T-helper 1 cell treated with Interleukin-12 subunit alpha and Interleukin-12 subunit beta and Interleukin-4 antibody, amounts not matched to agents 30 μg/mL and 1 μg/mL, for 36 hours (primary cell): ENCODE results near the gene FGF18.

Source experiments
- H3K27ac Mint-ChIP-seq: one replicate; pipeline ENCODE4 v1.8.0; 2021; ENCODE audit warnings: mild to moderate bottlenecking, mixed read lengths
- H3K27me3 Mint-ChIP-seq: one replicate; pipeline ENCODE4 v1.8.0; 2021; ENCODE audit warnings: low read depth, mixed read lengths
- H3K36me3 Mint-ChIP-seq: one replicate; pipeline ENCODE4 v1.8.0; 2021; ENCODE audit warnings: low read depth, mixed read lengths
- H3K4me1 Mint-ChIP-seq: one replicate; pipeline ENCODE4 v1.8.0; 2021; ENCODE audit warnings: low read depth, mixed read lengths
- H3K4me3 Mint-ChIP-seq: one replicate; pipeline ENCODE4 v1.8.0; 2021; ENCODE audit warnings: mild to moderate bottlenecking, moderate library complexity, mixed read lengths
- H3K9me3 Mint-ChIP-seq: one replicate; pipeline ENCODE4 v1.8.0; 2021; ENCODE audit warnings: mixed read lengths

The FGF18 gene

GRCh38 chr5:171436804-171437285, 17.4 kb downstream of the FGF18 start:
- Mint-ChIP-seq H3K9me3 (no peaks in the 10 kb centered on the region), H3K27me3 (no peaks in the 10 kb centered on the region), H3K4me1 (no peaks in the 10 kb centered on the region), H3K27ac (no peak overlapping the region), H3K4me3 (no peak overlapping the region), H3K36me3 (no peaks in the 10 kb centered on the region)

- H3K27me3 Mint-ChIP-seq: no peaks in the 10 kb centered on the region
- H3K9me3 Mint-ChIP-seq: no peaks in the 10 kb centered on the region
- H3K36me3 Mint-ChIP-seq: no peaks in the 10 kb centered on the region
- H3K4me3 Mint-ChIP-seq: no peak overlapping the region
- no peaks in the 10 kb centered on the region for H3K4me1 Mint-ChIP-seq
- H3K27ac Mint-ChIP-seq: no peak overlapping the region
Measured at GRCh38 chr5:171437286-171437821, 17.9 kb downstream of the FGF18 start.

GRCh38 chr5:171438738-171439137, 19.3 kb downstream of the FGF18 start:
- H3K36me3 Mint-ChIP-seq: no peaks in the 10 kb centered on the region
- H3K4me1 Mint-ChIP-seq: no peaks in the 10 kb centered on the region
- no peak overlapping the region for H3K4me3 Mint-ChIP-seq
- no peak overlapping the region for H3K27ac Mint-ChIP-seq
- H3K9me3 Mint-ChIP-seq: no peaks in the 10 kb centered on the region
- no peaks in the 10 kb centered on the region for H3K27me3 Mint-ChIP-seq

GRCh38 chr5:171441246-171441791, 21.9 kb downstream of the FGF18 start:
- no peaks in the 10 kb centered on the region for H3K36me3 Mint-ChIP-seq
- H3K4me3 Mint-ChIP-seq: no peak overlapping the region
- H3K9me3 Mint-ChIP-seq: no peaks in the 10 kb centered on the region
- H3K27me3 Mint-ChIP-seq: no peaks in the 10 kb centered on the region
- H3K4me1 Mint-ChIP-seq: no peaks in the 10 kb centered on the region
- no peak overlapping the region for H3K27ac Mint-ChIP-seq

- Mint-ChIP-seq H3K4me1 (no peaks in the 10 kb centered on the region), H3K27me3 (peaks cover 2% of the 10 kb centered on the region), H3K27ac (no peak overlapping the region), H3K9me3 (no peaks in the 10 kb centered on the region), H3K4me3 (no peak overlapping the region), H3K36me3 (no peaks in the 10 kb centered on the region)
Measured at GRCh38 chr5:171442287-171443042, 23.0 kb downstream of the FGF18 start.

- Mint-ChIP-seq H3K27me3 (peaks cover 20% of the 10 kb centered on the region), H3K36me3 (no peaks in the 10 kb centered on the region), H3K9me3 (no peaks in the 10 kb centered on the region), H3K27ac (no peak overlapping the region), H3K4me1 (no peaks in the 10 kb centered on the region), H3K4me3 (no peak overlapping the region)
Measured at GRCh38 chr5:171444582-171444981, 25.1 kb downstream of the FGF18 start.

GRCh38 chr5:171445644-171446516, 26.4 kb downstream of the FGF18 start:
- H3K9me3 Mint-ChIP-seq: no peaks in the 10 kb centered on the region
- no peaks in the 10 kb centered on the region for H3K36me3 Mint-ChIP-seq
- H3K27ac Mint-ChIP-seq: no peak overlapping the region
- H3K4me3 Mint-ChIP-seq: no peak overlapping the region
- no peaks in the 10 kb centered on the region for H3K4me1 Mint-ChIP-seq
- peaks cover 28% of the 10 kb centered on the region for H3K27me3 Mint-ChIP-seq

- H3K4me3 Mint-ChIP-seq: no peak overlapping the region
- peaks cover 38% of the 10 kb centered on the region for H3K27me3 Mint-ChIP-seq
- H3K4me1 Mint-ChIP-seq: no peaks in the 10 kb centered on the region
- no peaks in the 10 kb centered on the region for H3K9me3 Mint-ChIP-seq
- no peak overlapping the region for H3K27ac Mint-ChIP-seq
- H3K36me3 Mint-ChIP-seq: no peaks in the 10 kb centered on the region
Measured at GRCh38 chr5:171447226-171447625, 27.8 kb downstream of the FGF18 start.

- Mint-ChIP-seq H3K27ac (no peak overlapping the region), H3K4me1 (no peaks in the 10 kb centered on the region), H3K9me3 (no peaks in the 10 kb centered on the region), H3K4me3 (no peak overlapping the region), H3K36me3 (no peaks in the 10 kb centered on the region), H3K27me3 (peaks cover 54% of the 10 kb centered on the region)
Measured at GRCh38 chr5:171449426-171449825, 30.0 kb downstream of the FGF18 start.

GRCh38 chr5:171450423-171451331, 31.2 kb downstream of the FGF18 start:
- no peaks in the 10 kb centered on the region for H3K36me3 Mint-ChIP-seq
- no peak overlapping the region for H3K27ac Mint-ChIP-seq
- H3K27me3 Mint-ChIP-seq: peaks cover 56% of the 10 kb centered on the region
- H3K4me3 Mint-ChIP-seq: no peak overlapping the region
- H3K4me1 Mint-ChIP-seq: no peaks in the 10 kb centered on the region
- H3K9me3 Mint-ChIP-seq: no peaks in the 10 kb centered on the region

GRCh38 chr5:171451421-171451820, 32.0 kb downstream of the FGF18 start:
- H3K9me3 Mint-ChIP-seq: no peaks in the 10 kb centered on the region
- H3K4me1 Mint-ChIP-seq: no peaks in the 10 kb centered on the region
- peaks cover 56% of the 10 kb centered on the region for H3K27me3 Mint-ChIP-seq
- peak overlapping the region; percentile 9 for H3K4me3 Mint-ChIP-seq
- H3K27ac Mint-ChIP-seq: no peak overlapping the region
- no peaks in the 10 kb centered on the region for H3K36me3 Mint-ChIP-seq

GRCh38 chr5:171453056-171453725, 33.7 kb downstream of the FGF18 start:
- peaks cover 49% of the 10 kb centered on the region for H3K27me3 Mint-ChIP-seq
- no peaks in the 10 kb centered on the region for H3K4me1 Mint-ChIP-seq
- no peak overlapping the region for H3K4me3 Mint-ChIP-seq
- no peak overlapping the region for H3K27ac Mint-ChIP-seq
- no peaks in the 10 kb centered on the region for H3K36me3 Mint-ChIP-seq
- H3K9me3 Mint-ChIP-seq: no peaks in the 10 kb centered on the region

GRCh38 chr5:171453988-171454387, 34.5 kb downstream of the FGF18 start:
- H3K9me3 Mint-ChIP-seq: no peaks in the 10 kb centered on the region
- peaks cover 42% of the 10 kb centered on the region for H3K27me3 Mint-ChIP-seq
- H3K36me3 Mint-ChIP-seq: no peaks in the 10 kb centered on the region
- no peaks in the 10 kb centered on the region for H3K4me1 Mint-ChIP-seq
- H3K27ac Mint-ChIP-seq: no peak overlapping the region
- H3K4me3 Mint-ChIP-seq: no peak overlapping the region
